RWPE1 (cell line): Measurements from ENCODE around the gene GPR171.
"Not testable (repeated sequence)": the region's sequence is repeated elsewhere in the genome, so short reads cannot be mapped to it uniquely, and the experiment has no call there.

Source experiments
- CTCF ChIA-PET: fragments of 350-600 bp; sonication (Branson Sonifier 250); formaldehyde crosslinking; extraction: SDS; loops from one replicate; lab custom pipeline; 2021; lab: Yijun Ruan, JAX
- POLR2A ChIA-PET: fragments of 400-600 bp; formaldehyde crosslinking; extraction: SDS; loops from one replicate; lab custom pipeline; 2020; ENCODE audit warnings: antibody characterized with exemption; ENCODE audit not compliant: low non-redundant PET; lab: Yijun Ruan, JAX
- DNase-seq: peaks from one replicate; pipeline ENCODE4 v3.0.0; 2012; ENCODE audit warnings: low spot score
- H3K27ac ChIP-seq: fragments of 450-650 bp; 2 replicates; pipeline ENCODE4 v1.5.1; 2017
- TF ChIP-seq, protein P1 (sequence below): fragments of 450-650 bp; conservative IDR thresholded peaks from 2 replicates; pipeline ENCODE4 v1.5.1; 2017; ENCODE audit warnings: low read depth, mild to moderate bottlenecking

Gene GPR171

DNA sequence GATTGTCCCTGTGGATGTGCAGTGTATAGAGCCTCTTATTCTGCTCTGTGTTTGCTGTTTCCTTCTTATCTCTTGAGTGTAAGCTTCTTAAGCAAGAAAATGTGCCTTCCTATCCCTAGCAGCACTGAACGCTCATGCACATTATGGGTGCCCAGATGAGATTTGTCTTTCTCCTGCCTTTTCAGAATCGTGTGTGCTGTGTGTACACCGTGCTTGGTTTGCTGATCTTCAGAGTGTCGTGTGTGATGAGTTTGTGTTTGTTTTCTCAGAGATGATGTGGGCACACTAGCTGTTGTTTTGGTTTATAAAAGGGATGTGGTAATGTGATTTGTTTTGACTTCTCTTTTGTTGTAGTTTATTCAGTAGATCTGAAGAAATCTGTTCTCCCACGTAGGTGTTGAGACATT lies 19.7 kb downstream of the GPR171 start:
- H3K27ac ChIP-seq: no peak overlapping the region
- CTCF ChIA-PET: interaction anchor here (0.7 kb wide), 1 partner anchor 97 kb away, joined by 3 read pairs; no protein-coding TSS in a partner anchor
- POLR2A ChIA-PET: no interaction called here
- DNase-seq: no peak
- TF ChIP-seq, protein P1, sequence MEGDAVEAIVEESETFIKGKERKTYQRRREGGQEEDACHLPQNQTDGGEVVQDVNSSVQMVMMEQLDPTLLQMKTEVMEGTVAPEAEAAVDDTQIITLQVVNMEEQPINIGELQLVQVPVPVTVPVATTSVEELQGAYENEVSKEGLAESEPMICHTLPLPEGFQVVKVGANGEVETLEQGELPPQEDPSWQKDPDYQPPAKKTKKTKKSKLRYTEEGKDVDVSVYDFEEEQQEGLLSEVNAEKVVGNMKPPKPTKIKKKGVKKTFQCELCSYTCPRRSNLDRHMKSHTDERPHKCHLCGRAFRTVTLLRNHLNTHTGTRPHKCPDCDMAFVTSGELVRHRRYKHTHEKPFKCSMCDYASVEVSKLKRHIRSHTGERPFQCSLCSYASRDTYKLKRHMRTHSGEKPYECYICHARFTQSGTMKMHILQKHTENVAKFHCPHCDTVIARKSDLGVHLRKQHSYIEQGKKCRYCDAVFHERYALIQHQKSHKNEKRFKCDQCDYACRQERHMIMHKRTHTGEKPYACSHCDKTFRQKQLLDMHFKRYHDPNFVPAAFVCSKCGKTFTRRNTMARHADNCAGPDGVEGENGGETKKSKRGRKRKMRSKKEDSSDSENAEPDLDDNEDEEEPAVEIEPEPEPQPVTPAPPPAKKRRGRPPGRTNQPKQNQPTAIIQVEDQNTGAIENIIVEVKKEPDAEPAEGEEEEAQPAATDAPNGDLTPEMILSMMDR: no peak

- no peak overlapping the region for H3K27ac ChIP-seq
- DNase-seq: no peak
- TF ChIP-seq, protein P1: no peak
- CTCF ChIA-PET: no interaction called here
- POLR2A ChIA-PET: no interaction called here
These were observed 20.5 kb downstream of the GPR171 start for GRCh38 chr3:151182349-151183079.

DNA sequence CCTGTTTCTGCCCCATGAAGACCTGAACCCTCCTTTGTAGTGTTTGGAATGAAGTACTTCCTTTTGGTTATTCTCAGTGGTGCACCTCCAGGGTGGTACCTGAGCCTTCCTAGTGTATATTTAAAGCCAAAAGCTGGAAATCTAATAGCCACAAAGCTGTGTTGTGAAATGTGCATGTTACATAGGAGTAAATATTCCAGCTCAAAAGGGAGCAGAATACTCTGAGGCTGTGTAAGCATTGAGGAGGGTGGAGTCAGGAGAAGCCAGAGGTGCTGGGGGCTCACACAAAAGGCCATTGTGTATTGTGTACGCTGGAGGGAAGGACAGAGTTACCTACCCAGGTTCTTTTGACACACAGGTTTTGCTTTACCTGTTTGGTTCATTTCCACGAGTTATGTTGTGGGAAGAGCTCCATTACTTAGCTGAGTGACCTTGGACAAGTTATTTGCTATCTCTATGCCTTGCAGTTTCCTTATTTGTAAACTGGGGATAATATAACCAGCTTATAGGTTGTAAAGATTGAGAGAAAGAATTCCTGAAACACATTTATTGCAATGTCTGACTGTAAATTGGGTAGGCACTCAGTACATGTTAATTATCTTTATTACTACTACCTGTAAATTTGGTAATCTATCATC lies 24.7 kb downstream of the GPR171 start:
- CTCF ChIA-PET: interaction anchor here (0.6 to 1.1 kb wide), 3 partner anchors 10 to 329 kb away, joined by 3 to 10 read pairs (median 4); no protein-coding TSS in a partner anchor
- TF ChIP-seq, protein P1: no peak

DNA sequence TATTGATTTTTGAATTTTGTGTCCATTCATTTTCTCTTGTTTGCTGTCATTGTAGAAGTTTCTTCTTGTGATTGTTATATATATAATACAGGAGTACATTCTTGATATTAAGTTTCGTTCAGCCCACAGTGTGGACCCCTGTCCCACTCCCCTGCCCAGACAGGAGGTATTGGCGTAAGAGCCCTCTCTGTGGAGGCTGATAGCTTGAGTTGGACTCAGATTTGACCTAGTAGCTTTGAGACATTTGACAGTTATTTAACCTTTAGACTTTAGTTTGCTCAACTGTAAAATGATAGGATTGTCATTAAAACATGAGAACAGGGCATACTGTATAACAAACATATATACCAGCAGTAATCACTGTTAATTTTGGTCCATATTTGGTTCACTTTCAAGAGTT lies 27.1 kb downstream of the GPR171 start:
- ChIA-PET CTCF (no interaction called here), POLR2A (no interaction called here)
- no peak overlapping the region for H3K27ac ChIP-seq
- DNase-seq: no peak
- TF ChIP-seq, protein P1: no peak

More for the DNA sequence above, 24.7 kb downstream of the GPR171 start:
- POLR2A ChIA-PET: no interaction called here
- no peak overlapping the region for H3K27ac ChIP-seq
- no peak for DNase-seq

GRCh38 chr3:151174351-151174750 lies 28.7 kb downstream of the GPR171 start:
- no peak overlapping the region for H3K27ac ChIP-seq
- TF ChIP-seq, protein P1: no peak
- POLR2A ChIA-PET: no interaction called here
- CTCF ChIA-PET: no interaction called here
- no peak for DNase-seq

DNA sequence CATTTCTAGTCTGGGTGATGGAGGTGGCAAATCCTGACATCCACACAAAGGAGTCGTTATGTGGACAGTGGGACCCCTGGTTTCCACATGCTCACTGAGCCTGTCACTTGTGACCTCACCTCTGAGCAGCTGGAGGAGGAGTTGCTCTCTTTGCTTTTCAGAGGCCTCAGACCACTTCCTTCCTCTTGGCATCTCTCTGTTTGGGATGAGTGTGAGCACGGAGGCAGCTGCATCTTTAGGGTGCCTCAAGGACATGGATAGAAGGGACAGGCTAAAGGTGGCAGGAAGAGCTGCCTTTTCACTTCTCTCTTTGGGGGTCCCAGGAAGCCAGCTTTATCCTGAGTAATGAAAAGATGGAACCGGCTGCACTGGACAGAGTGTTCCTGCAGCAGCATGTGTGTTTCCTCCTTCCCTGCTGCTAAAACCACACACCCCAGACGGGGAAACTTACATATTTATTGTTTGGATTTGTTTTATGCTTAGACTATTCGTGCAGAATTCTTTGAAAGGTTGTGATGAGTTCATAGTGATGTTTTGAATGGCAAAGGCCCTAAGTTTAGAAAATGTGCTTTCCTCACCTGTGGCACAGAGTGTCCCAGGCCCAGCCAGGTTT lies 31.8 kb downstream of the GPR171 start:
- ChIA-PET POLR2A (no interaction called here), CTCF (interaction anchor here (1.0 kb wide), 1 partner anchor 111 kb away, joined by 4 read pairs; no protein-coding TSS in a partner anchor)
- DNase-seq: no peak
- no peak overlapping the region for H3K27ac ChIP-seq
- TF ChIP-seq, protein P1: no peak

- CTCF ChIA-PET: interaction anchor here (0.7 to 2.4 kb wide), 2 partner anchors 66 to 111 kb away, joined by 4 to 22 read pairs; no protein-coding TSS in a partner anchor
These were observed 32.9 kb downstream of the GPR171 start for GRCh38 chr3:151169948-151170679.

More at GRCh38 chr3:151169948-151170679, 32.9 kb downstream of the GPR171 start:
- H3K27ac ChIP-seq, POLR2A ChIA-PET, DNase-seq: not testable (repeated sequence)
